HepG2 (cell line): ENCODE results near the gene CARD19. TPM values are rescaled to one million over a fixed set of nuclear protein-coding genes. Genes with fewer than 3 reads are reported as not detected.
A peak's percentile ranks its signal among the peaks of the same experiment; 100 is the strongest.

Experiments
- EHMT2 ChIP-seq: fragments of 200-600 bp; sonication (generic); IDR thresholded peaks from 2 replicates; pipeline ENCODE4 v1.7.0; 2017; ENCODE audit warnings: antibody characterized with exemption, low read depth, low read length, borderline replicate concordance
- FIP1L1 ChIP-seq: fragments of 200-400 bp; formaldehyde crosslinking; IDR thresholded peaks from 2 replicates; pipeline ENCODE4 v1.6.1; 2018; ENCODE audit warnings: low read depth, mild to moderate bottlenecking, low read length, moderate library complexity, borderline replicate concordance; ENCODE audit not compliant: insufficient read depth
- HCFC1 ChIP-seq: fragments of 150-350 bp; IDR thresholded peaks from 2 replicates; pipeline ENCODE4 v1.6.1; 2014; ENCODE audit warnings: low read depth, low read length
- NFIC ChIP-seq: IDR thresholded peaks from 2 replicates; pipeline ENCODE4 v1.6.1; 2012; ENCODE audit warnings: mild to moderate bottlenecking, low read length, inconsistent platforms
- SP1 ChIP-seq, 2 experiments: fragments of 450-650 bp in 1 of 2; sonication (generic) in 1 of 2; formaldehyde crosslinking in 1 of 2; IDR thresholded peaks; 2 replicates each; pipeline versions ENCODE4 v1.4.0 to v1.6.1; 2016 to 2020; ENCODE audit warnings: missing genetic modification reagents in 1 of 2
- STAG1 ChIP-seq: sonication (generic); formaldehyde crosslinking; IDR thresholded peaks from 2 replicates; pipeline ENCODE4 v1.4.0; 2020; ENCODE audit warnings: missing genetic modification reagents
- TFAP4 ChIP-seq: sonication (generic); IDR thresholded peaks from 2 replicates; pipeline ENCODE4 v1.6.1; 2016; ENCODE audit warnings: low read depth, borderline replicate concordance
- ZNF274 ChIP-seq: sonication (generic); formaldehyde crosslinking; IDR thresholded peaks from 2 replicates; pipeline ENCODE4 v1.5.1; 2020; ENCODE audit warnings: mild to moderate bottlenecking, missing genetic modification reagents
- ZNF44 ChIP-seq: sonication (generic); formaldehyde crosslinking; IDR thresholded peaks from 2 replicates; pipeline ENCODE4 v1.5.1; 2020; ENCODE audit warnings: mild to moderate bottlenecking, missing genetic modification reagents
- ZNF713 ChIP-seq: sonication (generic); formaldehyde crosslinking; IDR thresholded peaks from 2 replicates; pipeline ENCODE4 v1.4.0; 2020; ENCODE audit warnings: mild to moderate bottlenecking, missing genetic modification reagents
- ZNF720 ChIP-seq: sonication (generic); formaldehyde crosslinking; IDR thresholded peaks from 2 replicates; pipeline ENCODE4 v1.4.0; 2020; ENCODE audit warnings: missing genetic modification reagents
- polyA plus RNA-seq, 8 experiments: library from polyadenylated mRNA; depleted of rRNA in 3 of 8; stranded (reverse) in 7 of 8; unstranded in 1 of 8; fragments of >200 nt; fragmentation: Illumina TruSeq in 4 of 8; extraction: Trizol in 4 of 8; gene quantifications; 2 replicates each; pipeline versions ENCODE4 v1.2.1 to v1.2.3, GENCODE V29; 2011 to 2016; ENCODE audit warnings: low read depth in 4 of 8, missing spikeins in 1 of 8, mixed read lengths in 1 of 8; ENCODE audit not compliant: insufficient read depth in 1 of 8
- total RNA-seq, 5 experiments: library from RNA; depleted of rRNA; stranded (reverse); fragments of >200 nt; fragmentation: Illumina TruSeq; extraction: Trizol; gene quantifications; 2 replicates each; pipeline ENCODE4 v1.2.3, GENCODE V29; 2016; ENCODE audit warnings: low read depth in 1 of 5
- TF ChIP-seq, protein P1 (sequence below): sonication (generic); formaldehyde crosslinking; IDR thresholded peaks from 2 replicates; pipeline ENCODE4 v1.5.0; 2020; ENCODE audit warnings: mild to moderate bottlenecking, missing genetic modification reagents, moderate library complexity
- TF ChIP-seq, protein P2 (sequence below): sonication (generic); formaldehyde crosslinking; IDR thresholded peaks from 2 replicates; pipeline ENCODE4 v1.4.0; 2020; ENCODE audit warnings: missing genetic modification reagents, borderline replicate concordance
- TF ChIP-seq, protein P3 (sequence below): sonication (generic); formaldehyde crosslinking; IDR thresholded peaks from 2 replicates; pipeline ENCODE4 v1.5.0; 2020; ENCODE audit warnings: mild to moderate bottlenecking, missing genetic modification reagents
- TF ChIP-seq, protein P4 (sequence below): sonication (generic); formaldehyde crosslinking; IDR thresholded peaks from 2 replicates; pipeline ENCODE4 v1.8.0; 2022; ENCODE audit warnings: mild to moderate bottlenecking, missing genetic modification reagents, borderline replicate concordance
- TF ChIP-seq, protein P5 (sequence below): sonication (generic); formaldehyde crosslinking; IDR thresholded peaks from 2 replicates; pipeline ENCODE4 v1.4.0; 2020; ENCODE audit warnings: mild to moderate bottlenecking, missing genetic modification reagents
- TF ChIP-seq, protein P6 (sequence below): sonication (generic); formaldehyde crosslinking; IDR thresholded peaks from 2 replicates; pipeline ENCODE4 v1.8.1; 2023; ENCODE audit warnings: mild to moderate bottlenecking, missing genetic modification reagents, borderline replicate concordance

The CARD19 gene
- total and polyA plus RNA-seq, 2 of the 13 experiments (the other 11 are each of a cell fraction or from before 2014, with no cell fraction given), result 18.4 to 47.2 TPM

- TF ChIP-seq, protein P1, sequence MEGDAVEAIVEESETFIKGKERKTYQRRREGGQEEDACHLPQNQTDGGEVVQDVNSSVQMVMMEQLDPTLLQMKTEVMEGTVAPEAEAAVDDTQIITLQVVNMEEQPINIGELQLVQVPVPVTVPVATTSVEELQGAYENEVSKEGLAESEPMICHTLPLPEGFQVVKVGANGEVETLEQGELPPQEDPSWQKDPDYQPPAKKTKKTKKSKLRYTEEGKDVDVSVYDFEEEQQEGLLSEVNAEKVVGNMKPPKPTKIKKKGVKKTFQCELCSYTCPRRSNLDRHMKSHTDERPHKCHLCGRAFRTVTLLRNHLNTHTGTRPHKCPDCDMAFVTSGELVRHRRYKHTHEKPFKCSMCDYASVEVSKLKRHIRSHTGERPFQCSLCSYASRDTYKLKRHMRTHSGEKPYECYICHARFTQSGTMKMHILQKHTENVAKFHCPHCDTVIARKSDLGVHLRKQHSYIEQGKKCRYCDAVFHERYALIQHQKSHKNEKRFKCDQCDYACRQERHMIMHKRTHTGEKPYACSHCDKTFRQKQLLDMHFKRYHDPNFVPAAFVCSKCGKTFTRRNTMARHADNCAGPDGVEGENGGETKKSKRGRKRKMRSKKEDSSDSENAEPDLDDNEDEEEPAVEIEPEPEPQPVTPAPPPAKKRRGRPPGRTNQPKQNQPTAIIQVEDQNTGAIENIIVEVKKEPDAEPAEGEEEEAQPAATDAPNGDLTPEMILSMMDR (CRISPR knock-in tag), result no peak
- peak; percentile 52; the same call in 1 of the 2 replicates for TF ChIP-seq TFAP4
- TF ChIP-seq, protein P2, sequence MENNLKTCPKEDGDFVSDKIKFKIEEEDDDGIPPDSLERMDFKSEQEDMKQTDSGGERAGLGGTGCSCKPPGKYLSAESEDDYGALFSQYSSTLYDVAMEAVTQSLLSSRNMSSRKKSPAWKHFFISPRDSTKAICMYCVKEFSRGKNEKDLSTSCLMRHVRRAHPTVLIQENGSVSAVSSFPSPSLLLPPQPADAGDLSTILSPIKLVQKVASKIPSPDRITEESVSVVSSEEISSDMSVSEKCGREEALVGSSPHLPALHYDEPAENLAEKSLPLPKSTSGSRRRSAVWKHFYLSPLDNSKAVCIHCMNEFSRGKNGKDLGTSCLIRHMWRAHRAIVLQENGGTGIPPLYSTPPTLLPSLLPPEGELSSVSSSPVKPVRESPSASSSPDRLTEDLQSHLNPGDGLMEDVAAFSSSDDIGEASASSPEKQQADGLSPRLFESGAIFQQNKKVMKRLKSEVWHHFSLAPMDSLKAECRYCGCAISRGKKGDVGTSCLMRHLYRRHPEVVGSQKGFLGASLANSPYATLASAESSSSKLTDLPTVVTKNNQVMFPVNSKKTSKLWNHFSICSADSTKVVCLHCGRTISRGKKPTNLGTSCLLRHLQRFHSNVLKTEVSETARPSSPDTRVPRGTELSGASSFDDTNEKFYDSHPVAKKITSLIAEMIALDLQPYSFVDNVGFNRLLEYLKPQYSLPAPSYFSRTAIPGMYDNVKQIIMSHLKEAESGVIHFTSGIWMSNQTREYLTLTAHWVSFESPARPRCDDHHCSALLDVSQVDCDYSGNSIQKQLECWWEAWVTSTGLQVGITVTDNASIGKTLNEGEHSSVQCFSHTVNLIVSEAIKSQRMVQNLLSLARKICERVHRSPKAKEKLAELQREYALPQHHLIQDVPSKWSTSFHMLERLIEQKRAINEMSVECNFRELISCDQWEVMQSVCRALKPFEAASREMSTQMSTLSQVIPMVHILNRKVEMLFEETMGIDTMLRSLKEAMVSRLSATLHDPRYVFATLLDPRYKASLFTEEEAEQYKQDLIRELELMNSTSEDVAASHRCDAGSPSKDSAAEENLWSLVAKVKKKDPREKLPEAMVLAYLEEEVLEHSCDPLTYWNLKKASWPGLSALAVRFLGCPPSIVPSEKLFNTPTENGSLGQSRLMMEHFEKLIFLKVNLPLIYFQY (CRISPR knock-in tag), result peak; percentile 47; the same call in 1 of the 2 replicates
- TF ChIP-seq HCFC1, result no peak
- no peak for TF ChIP-seq ZNF274 (CRISPR knock-in tag)
- no peak for TF ChIP-seq FIP1L1
- TF ChIP-seq, protein P3, sequence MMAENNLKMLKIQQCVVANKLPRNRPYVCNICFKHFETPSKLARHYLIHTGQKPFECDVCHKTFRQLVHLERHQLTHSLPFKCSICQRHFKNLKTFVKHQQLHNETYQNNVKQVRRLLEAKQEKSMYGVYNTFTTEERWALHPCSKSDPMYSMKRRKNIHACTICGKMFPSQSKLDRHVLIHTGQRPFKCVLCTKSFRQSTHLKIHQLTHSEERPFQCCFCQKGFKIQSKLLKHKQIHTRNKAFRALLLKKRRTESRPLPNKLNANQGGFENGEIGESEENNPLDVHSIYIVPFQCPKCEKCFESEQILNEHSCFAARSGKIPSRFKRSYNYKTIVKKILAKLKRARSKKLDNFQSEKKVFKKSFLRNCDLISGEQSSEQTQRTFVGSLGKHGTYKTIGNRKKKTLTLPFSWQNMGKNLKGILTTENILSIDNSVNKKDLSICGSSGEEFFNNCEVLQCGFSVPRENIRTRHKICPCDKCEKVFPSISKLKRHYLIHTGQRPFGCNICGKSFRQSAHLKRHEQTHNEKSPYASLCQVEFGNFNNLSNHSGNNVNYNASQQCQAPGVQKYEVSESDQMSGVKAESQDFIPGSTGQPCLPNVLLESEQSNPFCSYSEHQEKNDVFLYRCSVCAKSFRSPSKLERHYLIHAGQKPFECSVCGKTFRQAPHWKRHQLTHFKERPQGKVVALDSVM, result no peak
- no peak for TF ChIP-seq ZNF720
- TF ChIP-seq STAG1 (CRISPR knock-in tag), result no peak
- no peak for TF ChIP-seq SP1 (IDR thresholded peaks at IDR 0.05)
- TF ChIP-seq SP1 (CRISPR knock-in tag; IDR thresholded peaks at IDR 0.05), result no peak
- no peak for TF ChIP-seq NFIC
- TF ChIP-seq, protein P4, sequence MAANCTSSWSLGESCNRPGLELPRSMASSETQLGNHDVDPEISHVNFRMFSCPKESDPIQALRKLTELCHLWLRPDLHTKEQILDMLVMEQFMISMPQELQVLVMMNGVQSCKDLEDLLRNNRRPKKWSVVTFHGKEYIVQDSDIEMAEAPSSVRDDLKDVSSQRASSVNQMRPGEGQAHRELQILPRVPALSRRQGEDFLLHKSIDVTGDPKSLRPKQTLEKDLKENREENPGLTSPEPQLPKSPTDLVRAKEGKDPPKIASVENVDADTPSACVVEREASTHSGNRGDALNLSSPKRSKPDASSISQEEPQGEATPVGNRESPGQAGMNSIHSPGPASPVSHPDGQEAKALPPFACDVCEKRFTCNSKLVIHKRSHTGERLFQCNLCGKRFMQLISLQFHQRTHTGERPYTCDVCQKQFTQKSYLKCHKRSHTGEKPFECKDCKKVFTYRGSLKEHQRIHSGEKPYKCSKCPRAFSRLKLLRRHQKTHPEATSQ (CRISPR knock-in tag), result no peak
- no peak for TF ChIP-seq EHMT2
- TF ChIP-seq, protein P5, sequence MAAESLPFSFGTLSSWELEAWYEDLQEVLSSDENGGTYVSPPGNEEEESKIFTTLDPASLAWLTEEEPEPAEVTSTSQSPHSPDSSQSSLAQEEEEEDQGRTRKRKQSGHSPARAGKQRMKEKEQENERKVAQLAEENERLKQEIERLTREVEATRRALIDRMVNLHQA, result no peak
- no peak for TF ChIP-seq ZNF44 (CRISPR knock-in tag)
- no peak for TF ChIP-seq ZNF713
- TF ChIP-seq, protein P6, sequence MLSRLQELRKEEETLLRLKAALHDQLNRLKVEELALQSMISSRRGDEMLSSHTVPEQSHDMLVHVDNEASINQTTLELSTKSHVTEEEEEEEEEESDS (CRISPR knock-in tag), result no peak
Observed at GRCh38 chr9:93139365-93140182, 43.6 kb downstream of the CARD19 start (continued).
